ENCODE measurements around the gene CCDC158.

DNA sequence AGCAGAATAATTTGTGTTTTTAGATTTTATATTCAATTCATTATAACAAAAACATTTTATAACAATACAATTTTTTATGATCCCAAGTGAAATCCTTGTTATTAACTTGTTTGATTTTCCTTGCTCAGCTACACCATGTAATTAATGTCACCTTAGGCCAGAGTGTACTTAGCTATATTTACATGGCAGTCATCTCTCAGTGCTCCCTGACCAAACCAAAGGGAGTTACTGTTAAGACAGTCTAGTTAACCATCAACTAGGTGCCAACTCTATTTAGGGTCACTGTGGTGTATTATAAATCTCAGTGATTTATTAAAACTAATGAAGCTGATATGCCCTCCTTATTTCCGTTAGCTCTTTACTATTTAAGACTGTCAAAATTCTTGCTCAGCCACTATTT lies 44.4 kb downstream of the CCDC158 start:
- TF ChIP-seq, protein P1, sequence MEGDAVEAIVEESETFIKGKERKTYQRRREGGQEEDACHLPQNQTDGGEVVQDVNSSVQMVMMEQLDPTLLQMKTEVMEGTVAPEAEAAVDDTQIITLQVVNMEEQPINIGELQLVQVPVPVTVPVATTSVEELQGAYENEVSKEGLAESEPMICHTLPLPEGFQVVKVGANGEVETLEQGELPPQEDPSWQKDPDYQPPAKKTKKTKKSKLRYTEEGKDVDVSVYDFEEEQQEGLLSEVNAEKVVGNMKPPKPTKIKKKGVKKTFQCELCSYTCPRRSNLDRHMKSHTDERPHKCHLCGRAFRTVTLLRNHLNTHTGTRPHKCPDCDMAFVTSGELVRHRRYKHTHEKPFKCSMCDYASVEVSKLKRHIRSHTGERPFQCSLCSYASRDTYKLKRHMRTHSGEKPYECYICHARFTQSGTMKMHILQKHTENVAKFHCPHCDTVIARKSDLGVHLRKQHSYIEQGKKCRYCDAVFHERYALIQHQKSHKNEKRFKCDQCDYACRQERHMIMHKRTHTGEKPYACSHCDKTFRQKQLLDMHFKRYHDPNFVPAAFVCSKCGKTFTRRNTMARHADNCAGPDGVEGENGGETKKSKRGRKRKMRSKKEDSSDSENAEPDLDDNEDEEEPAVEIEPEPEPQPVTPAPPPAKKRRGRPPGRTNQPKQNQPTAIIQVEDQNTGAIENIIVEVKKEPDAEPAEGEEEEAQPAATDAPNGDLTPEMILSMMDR (conservative IDR thresholded peaks at IDR 0.05; ENCODE audit: low read depth, low read length) = no peak
- TF ChIP-seq, protein P2, sequence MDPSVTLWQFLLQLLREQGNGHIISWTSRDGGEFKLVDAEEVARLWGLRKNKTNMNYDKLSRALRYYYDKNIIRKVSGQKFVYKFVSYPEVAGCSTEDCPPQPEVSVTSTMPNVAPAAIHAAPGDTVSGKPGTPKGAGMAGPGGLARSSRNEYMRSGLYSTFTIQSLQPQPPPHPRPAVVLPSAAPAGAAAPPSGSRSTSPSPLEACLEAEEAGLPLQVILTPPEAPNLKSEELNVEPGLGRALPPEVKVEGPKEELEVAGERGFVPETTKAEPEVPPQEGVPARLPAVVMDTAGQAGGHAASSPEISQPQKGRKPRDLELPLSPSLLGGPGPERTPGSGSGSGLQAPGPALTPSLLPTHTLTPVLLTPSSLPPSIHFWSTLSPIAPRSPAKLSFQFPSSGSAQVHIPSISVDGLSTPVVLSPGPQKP (IDR thresholded peaks at IDR 0.05; ENCODE audit: borderline replicate concordance, low read depth, low read length) = no peak
- TF ChIP-seq RAD21 (IDR thresholded peaks at IDR 0.05; ENCODE audit: low read length) (no peak), MXI1 (IDR thresholded peaks at IDR 0.05; ENCODE audit: borderline replicate concordance, low read depth, low read length) (no peak), BHLHE40 (IDR thresholded peaks at IDR 0.05; ENCODE audit: low read depth, low read length) (no peak), CHD1 (IDR thresholded peaks at IDR 0.05; ENCODE audit: low read depth, low read length) (no peak), RCOR1 (IDR thresholded peaks at IDR 0.05; ENCODE audit: insufficient replicate concordance, low read length) (no peak), POLR2A (IDR thresholded peaks at IDR 0.05; ENCODE audit: low read depth, low read length) (no peak), SMC3 (IDR thresholded peaks at IDR 0.05; ENCODE audit: low read depth, low read length) (no peak), CEBPB (IDR thresholded peaks at IDR 0.05; ENCODE audit: low read depth, low read length) (no peak), FOS (IDR thresholded peaks at IDR 0.05; ENCODE audit: low read depth, low read length) (no peak), MAZ (IDR thresholded peaks at IDR 0.05; ENCODE audit: borderline replicate concordance, low read depth, low read length) (no peak), RFX5 (IDR thresholded peaks at IDR 0.05; ENCODE audit: low read depth, low read length) (no peak)
- TF ChIP-seq, protein P3, sequence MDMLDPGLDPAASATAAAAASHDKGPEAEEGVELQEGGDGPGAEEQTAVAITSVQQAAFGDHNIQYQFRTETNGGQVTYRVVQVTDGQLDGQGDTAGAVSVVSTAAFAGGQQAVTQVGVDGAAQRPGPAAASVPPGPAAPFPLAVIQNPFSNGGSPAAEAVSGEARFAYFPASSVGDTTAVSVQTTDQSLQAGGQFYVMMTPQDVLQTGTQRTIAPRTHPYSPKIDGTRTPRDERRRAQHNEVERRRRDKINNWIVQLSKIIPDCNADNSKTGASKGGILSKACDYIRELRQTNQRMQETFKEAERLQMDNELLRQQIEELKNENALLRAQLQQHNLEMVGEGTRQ (IDR thresholded peaks at IDR 0.05; ENCODE audit: low read depth, low read length) = no peak
